22Rv1 (cell line): Measurements from ENCODE around the gene SYT6.
"Not testable (repeated sequence)": the region's sequence is repeated elsewhere in the genome, so short reads cannot be mapped to it uniquely, and the experiment has no call there.

Source experiments
- H3K27ac ChIP-seq: fragments of 450-650 bp; 2 replicates; pipeline ENCODE4 v1.5.1; 2017
- CTCF ChIP-seq: fragments of 450-650 bp; IDR thresholded peaks from 2 replicates; pipeline ENCODE4 v1.5.1; 2017; ENCODE audit warnings: mild to moderate bottlenecking
- ZFX ChIP-seq: fragments of 450-650 bp; IDR thresholded peaks from 2 replicates; pipeline ENCODE4 v1.6.1; 2017; ENCODE audit warnings: antibody characterized with exemption, borderline replicate concordance

The SYT6 gene

GRCh38 chr1:114063544-114063943 is 90.1 kb downstream of the SYT6 start:
- TF ChIP-seq CTCF (no peak), ZFX (no peak)
- H3K27ac ChIP-seq: no peak overlapping the region

- no peak for TF ChIP-seq CTCF
- TF ChIP-seq ZFX: no peak
- no peak overlapping the region for H3K27ac ChIP-seq
Measured at GRCh38 chr1:114062477-114063099, 91.1 kb downstream of the SYT6 start.

GRCh38 chr1:114061121-114061830 is 92.4 kb downstream of the SYT6 start:
- no peak overlapping the region for H3K27ac ChIP-seq
- TF ChIP-seq ZFX: no peak
- TF ChIP-seq CTCF: no peak

GRCh38 chr1:114058236-114058635 is 95.4 kb downstream of the SYT6 start:
- not testable (repeated sequence) for H3K27ac ChIP-seq

- TF ChIP-seq CTCF (no peak), ZFX (no peak)
- no peak overlapping the region for H3K27ac ChIP-seq
Measured at GRCh38 chr1:114054148-114054547, 99.5 kb downstream of the SYT6 start.

GRCh38 chr1:114048232-114048631 is 105.4 kb downstream of the SYT6 start:
- no peak overlapping the region for H3K27ac ChIP-seq
- TF ChIP-seq ZFX (no peak), CTCF (no peak)

- H3K27ac ChIP-seq: no peak overlapping the region
- TF ChIP-seq ZFX: no peak
- TF ChIP-seq CTCF: no peak
Measured at GRCh38 chr1:114043548-114043947, 110.1 kb downstream of the SYT6 start.

GRCh38 chr1:114043054-114043453 is 110.6 kb downstream of the SYT6 start:
- TF ChIP-seq ZFX (no peak), CTCF (no peak)
- H3K27ac ChIP-seq: no peak overlapping the region
